ENCODE measurements around the gene SLIT1.

SLIT1 gene

DNA sequence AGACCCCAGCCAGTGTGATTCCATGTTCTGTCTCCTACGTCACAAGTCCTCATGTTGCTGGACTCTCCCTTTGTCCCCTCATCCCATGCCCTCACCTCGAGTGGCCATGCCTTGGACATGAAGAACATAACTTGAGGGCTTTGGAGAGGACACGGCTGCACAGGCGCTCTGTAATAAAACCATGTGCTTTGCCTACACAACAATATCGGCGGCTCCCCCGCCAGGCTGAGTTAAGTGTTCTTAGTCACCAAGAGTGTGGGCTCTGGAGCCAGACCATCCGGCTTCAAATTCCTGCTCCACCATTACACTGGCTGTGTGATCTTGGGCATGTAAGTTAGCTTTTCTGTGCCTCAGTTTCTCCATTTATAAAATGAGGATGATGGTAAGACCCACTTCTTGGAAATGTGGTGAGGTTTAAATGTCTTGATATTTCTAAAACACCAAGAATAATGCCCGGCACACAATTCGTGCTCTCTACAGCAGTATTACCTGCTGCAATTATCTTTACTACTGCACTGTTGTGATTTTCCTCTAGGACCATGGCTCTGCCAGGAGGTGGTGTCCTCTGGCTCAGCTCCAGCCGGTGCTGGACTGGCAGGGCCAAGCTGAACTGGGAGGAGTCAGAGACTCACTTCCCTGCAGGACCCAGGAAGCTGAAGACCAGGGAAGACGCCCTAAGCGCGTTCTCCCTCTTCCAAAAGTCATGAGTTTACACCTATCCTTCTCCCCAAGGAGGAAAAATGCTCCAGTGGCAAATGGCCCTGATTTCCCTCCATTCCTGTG, 15.7 kb downstream of the SLIT1 start:
- no peak for DNase-seq (ENCODE audit: low spot score)

- no peak for DNase-seq (ENCODE audit: low spot score)
Observed at GRCh38 chr10:97169063-97169462, 16.7 kb downstream of the SLIT1 start.

DNA sequence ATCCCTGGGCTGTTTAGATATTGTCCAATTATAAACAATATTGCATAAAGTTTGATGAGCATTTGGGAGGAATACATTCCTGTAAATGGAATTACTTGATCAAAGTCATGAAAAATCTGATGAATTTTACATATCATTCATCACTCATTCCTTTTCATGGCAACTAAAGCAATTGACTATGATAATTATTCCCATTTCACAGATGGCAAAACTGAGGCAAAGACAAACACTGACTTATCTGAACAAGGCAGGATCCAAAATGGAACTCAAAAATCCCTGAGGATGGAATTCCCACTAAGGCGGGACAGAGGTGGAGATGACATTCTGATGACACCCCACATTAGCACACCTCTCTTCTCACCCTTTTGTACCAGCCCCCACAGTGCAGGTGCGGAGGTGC, 17.1 kb downstream of the SLIT1 start:
- no peak for DNase-seq (ENCODE audit: low spot score)

DNA sequence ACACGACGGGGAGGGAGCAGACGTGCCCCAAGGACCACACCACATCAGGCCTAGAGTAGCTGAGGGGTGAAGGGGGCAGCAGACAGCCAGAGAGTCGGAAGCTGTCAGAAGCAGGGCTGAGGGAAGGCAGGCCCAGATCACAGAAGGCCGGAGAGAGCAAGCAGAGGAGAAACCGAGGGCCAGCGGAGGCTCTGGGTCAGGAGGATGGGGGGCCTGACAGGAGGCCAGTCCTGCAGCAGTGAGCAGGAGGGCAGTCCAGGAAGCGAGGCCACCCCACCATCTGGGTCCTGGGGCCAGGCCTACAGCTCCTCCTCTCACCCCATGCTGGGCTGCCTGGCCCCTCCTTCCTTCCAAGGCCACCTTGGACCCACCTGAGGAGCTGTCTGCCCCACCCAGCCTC, 20.3 kb downstream of the SLIT1 start:
- DNase-seq (ENCODE audit: low spot score), result no peak

DNA sequence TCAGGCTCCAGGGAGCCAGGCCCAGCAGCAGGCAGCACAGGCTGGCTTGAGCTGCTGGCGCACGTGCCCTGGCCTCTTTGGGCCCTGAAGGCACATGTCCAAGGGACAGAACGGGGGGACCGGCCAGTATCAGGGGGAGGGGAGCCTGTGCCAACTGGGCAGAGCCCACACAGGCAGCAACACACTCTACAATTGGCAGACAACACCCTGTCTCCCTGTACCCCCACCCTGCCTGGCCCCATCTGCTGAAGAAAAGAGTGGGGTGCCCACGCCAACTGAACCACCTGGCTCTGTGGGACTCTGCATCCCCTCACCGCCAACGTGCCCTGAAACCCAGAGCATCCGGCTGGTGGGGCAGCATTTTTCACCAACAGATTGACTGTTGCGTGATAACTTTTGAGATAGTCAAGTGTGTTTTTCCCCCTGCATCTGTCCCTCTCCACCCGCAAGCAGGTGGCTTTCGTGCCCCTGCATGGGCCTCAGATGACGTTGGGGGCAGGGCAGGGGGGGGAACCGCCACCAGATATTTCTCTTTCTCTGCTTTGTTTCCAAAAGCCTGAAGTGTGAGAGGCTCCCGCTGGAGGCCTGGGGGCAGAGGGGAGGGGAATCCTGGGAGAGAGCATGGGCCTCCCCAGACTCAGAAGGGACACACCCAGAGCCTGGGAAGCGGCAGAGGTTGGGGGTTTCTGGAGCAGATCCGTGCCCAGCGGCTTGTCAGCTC, 21.8 kb downstream of the SLIT1 start:
- no peak for DNase-seq (ENCODE audit: low spot score)

DNA sequence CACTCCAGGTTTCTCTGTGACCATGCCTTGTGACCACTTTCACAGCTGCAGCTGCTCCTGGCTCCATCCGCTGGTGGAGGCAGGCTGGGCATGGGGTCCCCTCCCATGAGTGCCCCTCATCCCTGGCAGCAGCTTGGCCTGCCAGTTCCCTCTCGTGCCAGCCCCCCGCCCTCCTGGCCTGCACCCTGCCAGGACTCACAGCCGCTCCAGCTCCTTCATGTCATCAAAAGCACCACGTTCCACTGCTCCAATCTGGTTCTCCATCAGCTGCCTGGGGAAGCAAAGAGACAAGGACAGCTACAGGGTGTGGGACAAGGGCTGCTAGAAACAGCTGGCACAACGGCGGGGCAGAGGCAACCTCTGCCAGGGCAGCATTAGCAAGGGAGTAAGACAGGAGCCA, 22.6 kb downstream of the SLIT1 start:
- no peak for DNase-seq (ENCODE audit: low spot score)

DNA sequence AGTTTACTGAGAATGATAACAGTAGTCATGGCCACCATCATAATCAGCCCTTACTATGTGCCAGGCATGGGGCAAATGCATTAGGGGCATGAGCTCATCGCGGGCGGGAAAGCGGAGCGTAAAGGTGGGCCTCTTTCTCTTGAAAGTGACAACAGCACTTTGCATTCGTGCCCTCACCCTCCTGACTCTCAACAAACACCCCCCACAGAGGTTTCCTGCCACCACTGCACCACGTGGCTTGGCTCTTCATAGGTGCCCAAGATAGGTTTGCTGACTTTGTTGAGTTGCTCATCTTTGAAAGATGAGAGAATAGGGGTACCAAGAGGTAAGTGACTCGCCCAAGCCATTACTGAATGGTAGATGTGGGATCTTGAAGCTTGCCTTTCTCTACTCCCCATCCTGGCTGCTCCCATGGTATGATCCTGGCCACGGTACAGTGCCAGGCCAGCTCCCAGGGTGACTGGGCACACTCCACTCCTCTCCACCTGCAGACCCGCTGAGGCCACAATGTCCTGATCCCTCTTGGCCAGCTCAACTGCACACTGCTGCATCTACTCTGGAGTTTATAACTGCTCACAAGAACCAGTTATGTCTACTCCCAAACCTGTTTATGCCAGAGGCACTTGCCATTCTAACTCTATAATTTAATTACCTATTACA, 26.0 kb downstream of the SLIT1 start:
- DNase-seq (ENCODE audit: low spot score), result no peak

DNA sequence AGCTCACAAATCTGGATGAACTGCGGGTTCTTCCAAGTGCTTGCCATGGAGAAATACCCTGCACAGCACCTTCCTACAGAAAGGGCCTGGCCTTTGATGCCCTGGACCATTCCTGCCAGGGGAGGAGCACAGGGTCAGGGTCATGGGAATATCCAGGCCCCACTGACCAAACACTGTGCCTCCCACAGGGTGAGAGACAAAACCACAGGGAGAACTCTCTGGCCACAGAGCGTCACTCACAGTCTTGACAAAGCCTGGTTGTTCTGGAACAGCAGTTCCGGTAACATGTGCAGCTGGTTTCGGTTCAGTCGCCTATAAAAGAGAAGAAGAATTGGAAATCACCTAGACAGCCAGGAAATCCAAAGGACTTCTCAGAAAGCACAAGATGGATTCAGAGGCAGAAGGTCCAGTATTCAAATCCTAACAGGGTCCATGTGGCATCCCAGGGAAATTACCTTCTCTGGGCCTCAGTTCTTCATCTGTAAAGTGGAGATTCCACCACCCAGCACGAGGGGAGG, 28.1 kb downstream of the SLIT1 start:
- DNase-seq (ENCODE audit: low spot score), result no peak

GRCh38 chr10:97154781-97155180, 31.0 kb downstream of the SLIT1 start:
- DNase-seq (ENCODE audit: low spot score), result no peak

DNA sequence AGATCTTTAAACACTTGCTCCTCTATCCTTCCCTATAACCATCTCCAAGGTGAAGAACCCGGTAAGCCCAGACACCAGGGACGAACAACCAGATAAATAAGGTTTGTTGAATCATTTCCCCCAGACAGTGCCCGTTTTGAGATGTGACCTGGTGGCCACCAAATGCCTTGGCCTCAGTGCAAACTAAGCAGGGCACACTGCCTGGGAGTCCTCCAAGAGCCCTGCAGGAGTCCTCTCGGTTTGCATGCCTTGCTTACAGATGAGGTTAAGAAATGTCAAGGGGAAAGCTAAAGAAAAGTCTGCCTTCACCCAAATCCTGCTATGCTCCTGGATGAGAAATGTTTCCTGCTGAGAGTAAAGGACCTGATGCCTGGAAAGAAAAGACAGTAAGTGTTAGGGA, 31.6 kb downstream of the SLIT1 start:
- no peak for DNase-seq (ENCODE audit: low spot score)

- DNase-seq (ENCODE audit: low spot score), result no peak
Observed at GRCh38 chr10:97153270-97153850, 32.4 kb downstream of the SLIT1 start.

DNA sequence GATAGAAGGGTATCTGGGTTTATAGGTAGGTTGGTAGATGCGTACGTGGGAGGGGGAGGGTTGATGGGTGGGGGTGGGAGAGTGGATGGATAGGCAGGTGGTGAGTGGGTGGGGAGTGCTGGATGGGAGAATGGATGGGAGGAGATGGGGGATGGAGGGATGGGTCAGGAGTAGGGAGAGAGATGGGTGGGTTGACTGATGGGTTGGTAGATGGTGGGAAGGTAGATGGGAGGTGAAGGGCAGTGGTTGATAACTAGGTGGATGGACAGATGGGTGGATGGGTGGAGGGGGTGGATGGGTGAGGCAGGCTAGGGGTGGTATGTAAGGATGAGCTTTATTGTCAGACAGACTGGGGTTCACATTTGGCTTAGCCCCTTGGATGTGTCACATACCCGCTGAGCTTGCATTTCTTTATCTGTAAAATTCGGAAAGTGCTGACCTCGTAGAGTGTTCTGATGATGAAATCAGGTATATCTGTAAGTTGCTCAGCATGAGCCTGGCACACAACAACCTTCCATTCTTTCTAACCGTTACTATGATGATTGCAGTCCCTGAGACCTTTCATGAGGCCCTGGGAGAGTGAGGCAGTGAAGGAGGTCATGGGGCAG, 34.3 kb downstream of the SLIT1 start:
- no peak for DNase-seq (ENCODE audit: low spot score)

GRCh38 chr10:97150616-97151015, 35.1 kb downstream of the SLIT1 start:
- no peak for DNase-seq (ENCODE audit: low spot score)

- no peak for DNase-seq (ENCODE audit: low spot score)
Observed at GRCh38 chr10:97150013-97150595, 35.7 kb downstream of the SLIT1 start.

DNA sequence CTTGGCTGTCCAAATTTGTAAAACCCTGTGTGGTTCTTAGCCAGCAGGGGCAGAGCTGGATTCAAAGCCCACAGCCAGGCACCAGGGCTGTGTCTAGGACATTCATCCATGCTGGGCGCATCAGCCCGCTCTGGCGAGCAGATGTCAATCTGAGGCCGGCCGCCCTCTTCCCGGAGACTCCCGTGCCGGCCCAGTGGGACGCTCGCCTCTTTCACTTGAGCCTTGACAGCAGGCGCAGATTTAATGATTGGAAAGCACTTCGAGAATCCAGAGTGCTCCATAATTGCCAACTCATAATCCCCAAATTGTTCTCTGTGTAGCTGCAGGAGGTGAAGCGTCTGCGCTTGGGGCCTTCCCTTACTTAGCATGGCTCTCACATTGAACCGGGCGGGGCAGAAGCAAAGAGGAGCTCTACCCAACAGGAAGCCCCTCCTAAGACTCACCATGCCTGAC, 36.7 kb downstream of the SLIT1 start:
- no peak for DNase-seq (ENCODE audit: low spot score)

DNA sequence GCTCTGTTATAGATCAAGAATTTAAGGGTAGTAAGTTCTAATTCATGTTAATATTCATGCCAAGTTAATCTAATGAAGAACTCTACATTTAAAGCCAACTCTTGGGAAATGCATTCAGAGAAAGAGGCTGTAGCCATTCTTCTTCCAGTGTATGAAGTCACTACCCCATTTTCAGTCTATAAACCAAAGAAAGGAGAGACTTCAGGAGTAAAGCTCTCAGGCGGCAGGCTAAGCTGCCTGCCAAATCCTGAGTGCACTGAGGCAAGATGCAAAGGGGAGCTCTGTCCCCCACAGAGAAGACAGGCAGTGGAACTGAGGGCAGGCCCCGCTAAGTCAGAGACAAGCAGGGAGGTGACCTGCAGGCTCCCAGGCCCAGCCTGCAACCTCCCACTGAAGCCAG, 41.5 kb downstream of the SLIT1 start:
- DNase-seq (ENCODE audit: low spot score), result no peak

- no peak for DNase-seq (ENCODE audit: low spot score)
Observed at GRCh38 chr10:97142834-97143233, 42.9 kb downstream of the SLIT1 start.

DNA sequence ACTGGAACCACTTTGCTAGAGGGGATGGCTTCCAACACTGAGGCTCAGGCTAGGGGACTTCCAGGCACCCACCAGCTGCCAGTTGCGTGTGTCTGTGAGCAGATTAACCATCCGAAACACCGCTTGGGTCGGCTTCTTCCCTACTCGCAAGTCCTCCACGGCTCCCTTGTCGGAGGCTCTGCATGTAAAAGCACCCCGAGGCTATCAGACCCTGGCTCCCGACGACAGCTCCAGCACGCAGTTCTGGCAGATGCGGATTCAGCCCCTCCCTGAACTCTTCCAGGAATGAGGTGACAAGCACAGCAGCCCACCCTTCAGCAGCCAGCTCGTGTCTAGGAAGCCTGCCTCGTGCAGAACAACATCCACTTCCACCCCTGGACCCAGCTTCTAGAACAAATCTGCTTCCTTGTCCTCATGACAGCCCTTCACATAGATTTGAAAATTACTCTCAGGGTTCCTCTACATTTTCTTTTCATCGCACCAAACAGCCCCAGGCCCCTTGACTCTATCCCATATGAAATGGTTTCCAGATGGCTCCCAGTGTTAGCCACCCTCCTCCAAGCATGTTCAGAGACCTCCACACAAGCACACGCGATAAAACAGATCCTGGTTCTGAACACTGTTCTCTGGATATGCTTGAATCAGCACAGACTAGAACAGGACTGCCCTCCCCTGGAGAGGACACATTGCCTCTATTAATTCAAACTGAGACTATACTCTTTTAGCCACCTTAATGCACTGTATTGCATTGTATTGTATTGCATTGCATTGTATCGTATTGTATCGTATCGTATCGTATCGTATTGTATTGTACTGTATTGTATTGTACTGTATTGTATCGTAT, 44.6 kb downstream of the SLIT1 start:
- no peak for DNase-seq (ENCODE audit: low spot score)

DNA sequence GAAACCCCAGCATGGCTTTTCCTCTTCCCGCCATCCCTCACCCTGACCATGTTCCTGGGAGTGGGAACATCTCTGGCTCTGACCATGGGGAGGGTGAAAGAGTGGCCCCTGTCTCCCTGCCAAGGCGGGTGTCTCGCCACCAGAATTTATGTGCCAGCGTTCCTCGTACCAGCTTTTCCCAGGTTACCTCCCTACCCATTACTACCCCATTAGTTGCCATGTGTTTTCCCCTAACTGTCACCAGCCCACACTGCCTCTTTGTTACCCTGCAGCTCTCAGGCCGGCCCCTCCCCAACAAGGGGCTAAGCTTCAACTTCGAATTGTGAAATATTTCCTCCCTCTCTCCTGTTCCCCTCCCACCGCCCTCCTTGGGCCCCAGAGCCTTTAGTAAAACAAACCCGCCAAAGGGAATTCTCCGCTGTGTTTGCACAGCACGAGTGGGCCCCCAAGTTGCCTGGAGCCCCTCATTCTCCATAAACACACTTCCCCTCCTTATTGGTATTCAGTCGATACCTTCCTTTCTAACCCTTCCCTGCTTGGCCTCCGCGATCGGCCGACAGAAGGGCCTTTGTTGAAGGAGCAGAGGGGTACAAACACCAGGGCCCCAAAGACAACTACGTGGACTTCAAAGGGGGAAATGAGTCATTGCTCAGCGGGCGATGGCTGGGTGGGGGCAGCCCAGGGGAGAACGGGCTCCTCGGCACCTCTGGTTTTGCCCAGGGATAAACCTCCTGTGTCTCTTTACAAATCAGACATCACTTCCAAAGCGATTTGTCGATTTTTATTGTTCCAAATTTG, 45.5 kb downstream of the SLIT1 start:
- no peak for DNase-seq (ENCODE audit: low spot score)

GRCh38 chr10:97139651-97140048, 46.1 kb downstream of the SLIT1 start:
- DNase-seq (ENCODE audit: low spot score), result no peak
